GF-D8 (cell line): Measurements from ENCODE around the gene CEACAM19.
"Not testable (repeated sequence)": the region's sequence is repeated elsewhere in the genome, so short reads cannot be mapped to it uniquely, and the experiment has no call there.

Source experiments
- DNase-seq: peaks from one replicate; lab custom pipeline; 2025; lab: John Stamatoyannopoulos, UW

The CEACAM19 gene

GRCh38 chr19:44645407-44646048 is 25.8 kb upstream of the CEACAM19 start:
- no peak for DNase-seq

- no peak for DNase-seq
Observed at GRCh38 chr19:44646049-44646416, 25.2 kb upstream of the CEACAM19 start.

GRCh38 chr19:44647144-44647543 is 24.1 kb upstream of the CEACAM19 start:
- DNase-seq, result no peak

GRCh38 chr19:44648631-44649251 is 22.5 kb upstream of the CEACAM19 start:
- no peak for DNase-seq

- DNase-seq, result no peak
Observed at GRCh38 chr19:44649578-44650145, 21.6 kb upstream of the CEACAM19 start.

GRCh38 chr19:44653343-44653742 is 17.9 kb upstream of the CEACAM19 start:
- no peak for DNase-seq

GRCh38 chr19:44653977-44654774 is 17.1 kb upstream of the CEACAM19 start:
- no peak for DNase-seq

- no peak for DNase-seq
Observed at GRCh38 chr19:44657211-44657921, 13.9 kb upstream of the CEACAM19 start.

- DNase-seq, result no peak
Observed at GRCh38 chr19:44658069-44658733, 13.1 kb upstream of the CEACAM19 start.

- no peak for DNase-seq
Observed at GRCh38 chr19:44660081-44660480, 11.2 kb upstream of the CEACAM19 start.

- DNase-seq, result no peak
Observed at GRCh38 chr19:44661205-44661604, 10.1 kb upstream of the CEACAM19 start.

- DNase-seq, result no peak
Observed at GRCh38 chr19:44661904-44662303, 9.4 kb upstream of the CEACAM19 start.

- DNase-seq, result no peak
Observed at GRCh38 chr19:44662691-44663385, 8.4 kb upstream of the CEACAM19 start.

- DNase-seq, result no peak
Observed at GRCh38 chr19:44663996-44664395, 7.3 kb upstream of the CEACAM19 start.

GRCh38 chr19:44664976-44665375 is 6.3 kb upstream of the CEACAM19 start:
- no peak for DNase-seq

GRCh38 chr19:44666852-44667556 is 4.3 kb upstream of the CEACAM19 start:
- no peak for DNase-seq

GRCh38 chr19:44668985-44669764 is 2.1 kb upstream of the CEACAM19 start:
- DNase-seq, result no peak

- DNase-seq, result not testable (repeated sequence)
Observed at GRCh38 chr19:44670027-44670426, 1.3 kb upstream of the CEACAM19 start.

GRCh38 chr19:44672226-44672625 is 944 bp downstream of the CEACAM19 start:
- DNase-seq, result no peak

GRCh38 chr19:44673510-44673909 is 2.2 kb downstream of the CEACAM19 start:
- no peak for DNase-seq
